HUES48 (cell line): Measurements from ENCODE around the gene POLR1F.

Experiments used
- H3K27ac ChIP-seq: one replicate; pipeline ENCODE4 v1.7.0; 2013; ENCODE audit warnings: low read depth, low read length, inconsistent platforms
- H3K27me3 ChIP-seq: 2 replicates; pipeline ENCODE4 v1.6.1; 2013; ENCODE audit warnings: mild to moderate bottlenecking, low read length; ENCODE audit not compliant: control insufficient read depth, insufficient read depth
- H3K36me3 ChIP-seq: 2 replicates; pipeline ENCODE4 v1.6.1; 2013; ENCODE audit warnings: low read length; ENCODE audit not compliant: control insufficient read depth, insufficient read depth
- H3K4me1 ChIP-seq: 2 replicates; pipeline ENCODE4 v1.6.1; 2013; ENCODE audit warnings: mild to moderate bottlenecking, low read length; ENCODE audit not compliant: control insufficient read depth, insufficient read depth
- H3K4me3 ChIP-seq: 2 replicates; pipeline ENCODE4 v1.5.1; 2013; ENCODE audit warnings: mild to moderate bottlenecking, low read depth, low read length
- H3K9ac ChIP-seq: 2 replicates; pipeline ENCODE4 v1.6.1; 2013; ENCODE audit warnings: mild to moderate bottlenecking, low read depth, low read length, moderate library complexity
- H3K9me3 ChIP-seq: 2 replicates; pipeline ENCODE4 v1.6.1; 2013; ENCODE audit warnings: low read length; ENCODE audit not compliant: control insufficient read depth, insufficient read depth

POLR1F gene

GRCh38 chr7:19675816-19676215 lies 33.0 kb downstream of the POLR1F start:
- Histone ChIP-seq H3K4me3 (no peak overlapping the region), H3K36me3 (no peaks in the 10 kb centered on the region), H3K27ac (no peak overlapping the region), H3K9me3 (no peaks in the 10 kb centered on the region), H3K27me3 (no peaks in the 10 kb centered on the region), H3K4me1 (no peaks in the 10 kb centered on the region), H3K9ac (no peak overlapping the region)

- Histone ChIP-seq H3K36me3 (no peaks in the 10 kb centered on the region), H3K9me3 (no peaks in the 10 kb centered on the region), H3K9ac (no peak overlapping the region), H3K27me3 (no peaks in the 10 kb centered on the region), H3K4me3 (no peak overlapping the region), H3K4me1 (no peaks in the 10 kb centered on the region), H3K27ac (no peak overlapping the region)
These were observed 34.4 kb downstream of the POLR1F start for GRCh38 chr7:19674266-19674960.

GRCh38 chr7:19670806-19671205 lies 38.0 kb downstream of the POLR1F start:
- no peaks in the 10 kb centered on the region for H3K36me3 ChIP-seq
- no peaks in the 10 kb centered on the region for H3K9me3 ChIP-seq
- H3K9ac ChIP-seq = no peak overlapping the region
- H3K4me3 ChIP-seq = no peak overlapping the region
- H3K27ac ChIP-seq = no peak overlapping the region
- H3K4me1 ChIP-seq = no peaks in the 10 kb centered on the region
- no peaks in the 10 kb centered on the region for H3K27me3 ChIP-seq

- Histone ChIP-seq H3K27ac (no peak overlapping the region), H3K4me1 (no peaks in the 10 kb centered on the region), H3K9ac (no peak overlapping the region), H3K36me3 (no peaks in the 10 kb centered on the region), H3K4me3 (no peak overlapping the region), H3K9me3 (no peaks in the 10 kb centered on the region), H3K27me3 (no peaks in the 10 kb centered on the region)
These were observed 43.3 kb downstream of the POLR1F start for GRCh38 chr7:19665399-19666008.

- H3K36me3 ChIP-seq = no peaks in the 10 kb centered on the region
- H3K4me3 ChIP-seq = no peak overlapping the region
- H3K27ac ChIP-seq = no peak overlapping the region
- no peaks in the 10 kb centered on the region for H3K27me3 ChIP-seq
- no peak overlapping the region for H3K9ac ChIP-seq
- H3K9me3 ChIP-seq = no peaks in the 10 kb centered on the region
- H3K4me1 ChIP-seq = no peaks in the 10 kb centered on the region
These were observed 44.9 kb downstream of the POLR1F start for GRCh38 chr7:19663816-19664462.

- Histone ChIP-seq H3K36me3 (no peaks in the 10 kb centered on the region), H3K4me3 (no peak overlapping the region), H3K27me3 (no peaks in the 10 kb centered on the region), H3K9me3 (no peaks in the 10 kb centered on the region), H3K9ac (no peak overlapping the region), H3K4me1 (no peaks in the 10 kb centered on the region), H3K27ac (no peak overlapping the region)
These were observed 60.0 kb downstream of the POLR1F start for GRCh38 chr7:19648791-19649190.
